Breast epithelium (tissue), 4 donors: ENCODE results near the gene MAP3K7. TPM values are rescaled to one million over a fixed set of nuclear protein-coding genes. Genes with fewer than 3 reads are reported as not detected.

Experiments
- DNase-seq, 2 donors: peaks; one replicate each; pipeline ENCODE4 v3.0.0-alpha.2; 2019; ENCODE audit warnings: low spot score in 2 of 2
- H3K27ac ChIP-seq, 2 donors: fragments of 200-600 bp; sonication (generic) in 1 of 2; one replicate each; pipeline ENCODE4 v1.5.1; 2016 to 2019; ENCODE audit warnings: mild to moderate bottlenecking in 1 of 2
- H3K27me3 ChIP-seq, 2 donors: fragments of 200-600 bp; sonication (generic) in 1 of 2; one replicate each; pipeline versions ENCODE4 v1.5.1 to v1.6.0; 2017 to 2019; ENCODE audit warnings: control low read depth in 1 of 2, mild to moderate bottlenecking in 1 of 2
- H3K36me3 ChIP-seq: fragments of 200-600 bp; one replicate; pipeline ENCODE4 v1.5.1; 2019
- H3K4me1 ChIP-seq, 2 donors: fragments of 200-600 bp; sonication (generic); one replicate each; pipeline ENCODE4 v1.5.1; 2016 to 2019; ENCODE audit warnings: control low read depth in 1 of 2
- H3K4me3 ChIP-seq, 3 donors: fragments of 200-600 bp; sonication (generic); 1 replicate in 2 of 3; 2 replicates in 1 of 3; pipeline ENCODE4 v1.5.1; 2016 to 2019; ENCODE audit warnings: mild to moderate bottlenecking in 3 of 3, moderate library complexity in 2 of 3
- H3K9me3 ChIP-seq, 2 donors: fragments of 200-600 bp; sonication (generic) in 1 of 2; one replicate each; pipeline ENCODE4 v1.5.1; 2016 to 2019; ENCODE audit warnings: control low read depth in 1 of 2
- POLR2A ChIP-seq: fragments of 450-650 bp; IDR thresholded peaks from one replicate; pipeline ENCODE4 v1.6.1; 2016; ENCODE audit warnings: antibody characterized with exemption, mild to moderate bottlenecking, moderate library complexity
- POLR2AphosphoS5 ChIP-seq, 3 donors: sonication (generic); formaldehyde crosslinking; IDR thresholded peaks; one replicate each; pipeline ENCODE4 v1.6.1; 2017; ENCODE audit warnings: antibody characterized with exemption in 3 of 3
- intact Hi-C: fragments of 100-400 bp; cut with DNase I; formaldehyde crosslinking; loops from one replicate; pipeline ENCODE4 v1.15.1; 2023; ENCODE audit warnings: low total_unique reads
- total RNA-seq, 3 donors: library from RNA; depleted of rRNA; stranded (reverse); fragments of >200 nt; gene quantifications; one replicate each; pipeline ENCODE4 v1.1.0, GENCODE V29; 2016
- TF ChIP-seq, protein P1 (sequence below), 3 donors: fragments of 450-650 bp; IDR thresholded peaks; one replicate each; pipeline ENCODE4 v1.5.1; 2016 to 2017; ENCODE audit warnings: antibody characterized with exemption in 3 of 3, mild to moderate bottlenecking in 3 of 3, moderate library complexity in 3 of 3

The MAP3K7 gene
- total RNA-seq, 3 donors from 2014 or later: 26.2 to 52.4 (median 31.1) TPM

DNA sequence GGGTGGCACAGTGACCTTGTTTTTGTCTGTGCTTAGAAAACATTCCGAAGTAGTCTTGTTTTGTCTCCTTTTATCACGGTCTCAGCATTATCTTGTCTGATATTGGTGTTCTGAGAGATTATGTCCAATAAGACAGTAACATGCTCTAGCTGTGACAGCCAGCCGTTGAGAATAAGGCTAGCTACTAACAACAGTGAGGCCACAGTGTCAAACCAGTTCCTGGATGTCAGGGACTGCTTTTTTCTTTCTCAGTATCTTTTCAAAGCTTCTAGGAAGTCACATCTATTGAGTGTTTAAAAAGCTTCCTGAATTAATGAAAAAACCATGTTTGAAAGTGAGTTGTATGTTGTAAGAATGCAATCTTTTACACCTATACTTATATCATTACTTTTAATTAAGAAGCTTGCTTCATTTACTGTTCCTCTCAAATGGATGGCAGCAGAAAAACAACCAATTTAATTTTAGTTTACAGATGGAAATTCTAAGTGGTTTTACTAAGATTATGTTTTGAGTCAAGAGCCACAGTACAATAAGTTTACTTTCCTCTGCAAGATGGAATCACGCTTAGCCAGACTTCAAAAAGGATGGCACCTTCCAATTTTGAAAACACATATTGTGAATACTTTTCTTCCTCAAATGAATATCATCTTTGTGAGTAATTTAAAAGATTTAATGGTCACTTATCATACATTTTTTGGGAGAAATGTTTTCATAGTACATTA lies 53.1 kb downstream of the MAP3K7 start:
- no peak overlapping the region for H3K27ac ChIP-seq
- no peaks in the 10 kb centered on the region for H3K9me3 ChIP-seq
- TF ChIP-seq POLR2A (no peak), POLR2AphosphoS5 (IDR thresholded peaks at IDR 0.05) (no peak)
- TF ChIP-seq, protein P1, sequence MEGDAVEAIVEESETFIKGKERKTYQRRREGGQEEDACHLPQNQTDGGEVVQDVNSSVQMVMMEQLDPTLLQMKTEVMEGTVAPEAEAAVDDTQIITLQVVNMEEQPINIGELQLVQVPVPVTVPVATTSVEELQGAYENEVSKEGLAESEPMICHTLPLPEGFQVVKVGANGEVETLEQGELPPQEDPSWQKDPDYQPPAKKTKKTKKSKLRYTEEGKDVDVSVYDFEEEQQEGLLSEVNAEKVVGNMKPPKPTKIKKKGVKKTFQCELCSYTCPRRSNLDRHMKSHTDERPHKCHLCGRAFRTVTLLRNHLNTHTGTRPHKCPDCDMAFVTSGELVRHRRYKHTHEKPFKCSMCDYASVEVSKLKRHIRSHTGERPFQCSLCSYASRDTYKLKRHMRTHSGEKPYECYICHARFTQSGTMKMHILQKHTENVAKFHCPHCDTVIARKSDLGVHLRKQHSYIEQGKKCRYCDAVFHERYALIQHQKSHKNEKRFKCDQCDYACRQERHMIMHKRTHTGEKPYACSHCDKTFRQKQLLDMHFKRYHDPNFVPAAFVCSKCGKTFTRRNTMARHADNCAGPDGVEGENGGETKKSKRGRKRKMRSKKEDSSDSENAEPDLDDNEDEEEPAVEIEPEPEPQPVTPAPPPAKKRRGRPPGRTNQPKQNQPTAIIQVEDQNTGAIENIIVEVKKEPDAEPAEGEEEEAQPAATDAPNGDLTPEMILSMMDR (IDR thresholded peaks at IDR 0.05): no peak
- no peaks in the 10 kb centered on the region for H3K36me3 ChIP-seq
- intact Hi-C loops: no loop called here
- no peaks in the 10 kb centered on the region for H3K27me3 ChIP-seq
- no peaks in the 10 kb centered on the region for H3K4me1 ChIP-seq
- no peak overlapping the region for H3K4me3 ChIP-seq
- no peak for DNase-seq

DNA sequence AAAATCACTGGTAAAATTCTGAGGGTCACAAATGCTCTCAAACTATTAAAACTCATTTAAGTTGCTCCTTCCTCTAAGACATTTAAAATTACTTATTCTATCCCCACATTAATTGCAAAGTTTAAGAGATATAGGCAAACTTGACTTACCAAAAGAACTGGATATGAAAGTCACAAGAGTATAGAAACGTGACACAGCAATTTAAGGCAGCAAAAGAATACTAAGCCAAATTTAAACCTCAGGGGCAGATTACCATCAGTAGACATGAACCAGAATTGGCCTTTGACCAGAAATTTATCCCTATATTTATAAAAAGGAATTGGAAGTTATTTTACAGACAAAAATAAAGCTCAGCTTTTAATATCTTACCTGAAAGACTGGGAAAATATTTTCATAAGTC lies 56.0 kb downstream of the MAP3K7 start:
- no peak for DNase-seq
- H3K9me3 ChIP-seq: no peaks in the 10 kb centered on the region
- H3K36me3 ChIP-seq: no peaks in the 10 kb centered on the region
- intact Hi-C loops: no loop called here
- no peak overlapping the region for H3K27ac ChIP-seq
- H3K27me3 ChIP-seq: no peaks in the 10 kb centered on the region
- TF ChIP-seq, protein P1 (IDR thresholded peaks at IDR 0.05): no peak
- TF ChIP-seq POLR2A (no peak), POLR2AphosphoS5 (IDR thresholded peaks at IDR 0.05) (no peak)
- H3K4me1 ChIP-seq: no peaks in the 10 kb centered on the region
- H3K4me3 ChIP-seq: no peak overlapping the region

DNA sequence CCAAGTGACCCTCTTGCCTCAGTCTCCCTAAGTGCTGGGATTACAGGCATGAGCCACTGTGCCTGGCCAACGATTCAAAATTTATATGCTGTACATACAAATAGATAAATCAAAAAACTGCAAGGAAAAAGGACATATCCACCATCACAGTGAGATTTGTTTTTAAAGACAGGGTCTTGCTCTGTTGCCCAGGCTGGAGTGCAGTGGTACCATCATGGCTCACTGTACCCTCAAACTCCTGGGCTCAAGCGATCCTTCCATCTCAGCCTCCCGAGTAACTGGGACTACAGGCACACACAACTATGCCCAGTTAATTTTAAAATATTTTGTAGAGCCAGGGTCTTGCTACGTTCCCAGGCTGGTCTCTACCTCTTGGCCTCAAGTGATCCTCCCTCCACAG lies 61.5 kb downstream of the MAP3K7 start:
- TF ChIP-seq POLR2A (no peak), POLR2AphosphoS5 (IDR thresholded peaks at IDR 0.05) (no peak)
- TF ChIP-seq, protein P1 (IDR thresholded peaks at IDR 0.05): no peak
- Histone ChIP-seq H3K9me3 (no peaks in the 10 kb centered on the region), H3K27ac (no peak overlapping the region), H3K4me3 (no peak overlapping the region), H3K36me3 (no peaks in the 10 kb centered on the region), H3K4me1 (no peaks in the 10 kb centered on the region), H3K27me3 (no peaks in the 10 kb centered on the region)
- intact Hi-C loops: no loop called here
- DNase-seq: no peak

DNA sequence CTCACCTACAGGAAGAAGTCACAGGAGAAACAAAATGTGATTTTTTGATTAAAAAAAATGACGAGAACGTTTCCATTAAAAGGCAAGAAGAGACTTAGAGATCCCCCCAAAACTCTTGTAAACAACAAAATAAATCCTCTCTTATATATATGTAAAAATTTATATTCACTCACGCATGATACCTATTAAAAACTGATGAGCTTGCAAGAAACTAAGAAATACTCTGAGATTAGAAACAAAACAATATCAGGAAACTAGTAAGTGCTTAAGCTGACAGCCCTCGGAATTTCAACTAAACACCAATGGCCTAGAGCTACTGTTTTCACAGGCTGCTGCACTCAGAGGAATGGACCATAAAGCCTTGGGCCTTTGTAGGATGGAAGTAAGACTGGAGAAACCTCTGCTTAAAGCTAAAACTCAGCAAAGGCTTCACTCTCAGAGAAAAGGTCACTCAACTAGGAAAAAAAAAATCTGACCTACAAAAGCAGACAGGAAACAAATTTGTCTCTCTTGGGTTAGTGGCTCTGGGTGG lies 63.0 kb downstream of the MAP3K7 start:
- H3K27ac ChIP-seq: no peak overlapping the region
- no peaks in the 10 kb centered on the region for H3K9me3 ChIP-seq
- H3K27me3 ChIP-seq: no peaks in the 10 kb centered on the region
- H3K4me1 ChIP-seq: no peaks in the 10 kb centered on the region
- no peaks in the 10 kb centered on the region for H3K36me3 ChIP-seq
- no peak overlapping the region for H3K4me3 ChIP-seq
- intact Hi-C loops: no loop called here
- DNase-seq: no peak
- no peak for TF ChIP-seq POLR2A
- TF ChIP-seq POLR2AphosphoS5 (IDR thresholded peaks at IDR 0.05): no peak
- TF ChIP-seq, protein P1 (IDR thresholded peaks at IDR 0.05): no peak

DNA sequence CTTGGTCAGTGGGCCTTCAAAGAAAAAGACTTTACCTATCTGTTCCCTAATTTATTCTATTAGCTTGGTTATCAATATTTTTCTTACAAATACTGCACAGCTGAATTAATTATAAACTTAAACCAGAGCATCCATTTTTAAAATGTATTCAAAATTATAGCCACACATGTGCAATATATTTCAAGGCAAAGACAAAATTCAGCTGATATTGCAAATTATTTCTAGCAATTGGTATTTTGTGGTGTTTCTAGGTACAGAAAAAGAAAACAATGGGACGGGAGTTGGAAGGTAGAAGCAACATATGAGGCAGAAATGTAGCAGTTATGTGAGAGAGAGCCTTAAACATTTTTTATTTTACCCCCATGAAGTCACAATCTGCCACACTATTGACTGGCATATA lies 64.9 kb downstream of the MAP3K7 start:
- TF ChIP-seq POLR2AphosphoS5 (IDR thresholded peaks at IDR 0.05): no peak
- TF ChIP-seq, protein P1 (IDR thresholded peaks at IDR 0.05): no peak
- no peak for TF ChIP-seq POLR2A
- Histone ChIP-seq H3K9me3 (no peaks in the 10 kb centered on the region), H3K36me3 (peaks cover 4% of the 10 kb centered on the region), H3K4me3 (no peak overlapping the region), H3K27me3 (no peaks in the 10 kb centered on the region), H3K27ac (no peak overlapping the region), H3K4me1 (no peaks in the 10 kb centered on the region)
- no peak for DNase-seq
- intact Hi-C loops: no loop called here
